Gastrocnemius medialis (tissue), 4 donors: ENCODE results near the gene ATP13A5. TPM values are rescaled to one million over a fixed set of nuclear protein-coding genes. Genes with fewer than 3 reads are reported as not detected.

Source experiments
- ATAC-seq, 2 donors: fragments of 150-250 bp; one replicate each; pipeline ENCODE4 v1.9.1; 2016
- DNase-seq, 2 donors: peaks; one replicate each; pipeline ENCODE4 v3.0.0-alpha.2; 2019
- H3K27ac ChIP-seq, 4 donors: fragments of 200-600 bp; sonication (generic); 1 replicate in 1 of 4; 2 replicates in 3 of 4; pipeline ENCODE4 v1.5.1; 2016 to 2018; ENCODE audit warnings: mild to moderate bottlenecking in 2 of 4, moderate library complexity in 1 of 4
- H3K27me3 ChIP-seq, 3 donors: fragments of 200-600 bp; sonication (generic) in 2 of 3; 1 replicate in 1 of 3; 2 replicates in 2 of 3; pipeline versions ENCODE4 v1.5.1 to v1.6.0; 2016 to 2019; ENCODE audit warnings: mild to moderate bottlenecking in 1 of 3, moderate library complexity in 1 of 3
- H3K36me3 ChIP-seq, 2 donors: fragments of 200-600 bp; sonication (generic) in 1 of 2; one replicate each; pipeline ENCODE4 v1.5.1; 2017 to 2018
- H3K4me1 ChIP-seq, 2 donors: fragments of 200-600 bp; sonication (generic) in 1 of 2; one replicate each; pipeline ENCODE4 v1.5.1; 2016 to 2017; ENCODE audit warnings: mild to moderate bottlenecking in 2 of 2
- H3K4me3 ChIP-seq, 4 donors: fragments of 200-600 bp; sonication (generic) in 3 of 4; 1 replicate in 1 of 4; 2 replicates in 3 of 4; pipeline ENCODE4 v1.5.1; 2016 to 2019; ENCODE audit warnings: mild to moderate bottlenecking in 2 of 4
- H3K9me3 ChIP-seq, 3 donors: fragments of 200-600 bp; sonication (generic) in 2 of 3; 1 replicate in 1 of 3; 2 replicates in 2 of 3; pipeline ENCODE4 v1.5.1; 2016 to 2019
- POLR2A ChIP-seq, 2 donors: fragments of 450-650 bp; IDR thresholded peaks; one replicate each; pipeline ENCODE4 v1.6.1; 2017; ENCODE audit warnings: antibody characterized with exemption in 2 of 2, mild to moderate bottlenecking in 2 of 2, moderate library complexity in 2 of 2
- in situ Hi-C, 4 donors: fragments of 200-750 bp; cut with MboI; loops; one replicate each; pipeline versions ENCODE4 v1.15.0 to v1.8.0; 2017; ENCODE audit warnings: low sequenced_read_pairs in 4 of 4
- intact Hi-C: fragments of 100-400 bp; cut with DNase I; formaldehyde crosslinking; loops from one replicate; pipeline ENCODE4 v1.15.1; 2023; ENCODE audit warnings: low total_unique reads
- total RNA-seq, 4 donors: library from RNA; depleted of rRNA; stranded (reverse); fragments of >200 nt; gene quantifications; one replicate each; pipeline versions ENCODE4 v1.1.0 to v1.2.3, GENCODE V29; 2016
- TF ChIP-seq, protein P1 (sequence below), 5 experiments: fragments of 450-650 bp in 3 of 5; fragments of 200-600 bp in 2 of 5; sonication (generic) in 2 of 5; IDR thresholded peaks in 4 of 5; conservative IDR thresholded peaks in 1 of 5; 1 replicate in 4 of 5; 2 replicates in 1 of 5; pipeline ENCODE4 v1.5.1; 2016 to 2019; ENCODE audit warnings: antibody characterized with exemption in 5 of 5, mild to moderate bottlenecking in 3 of 5, moderate library complexity in 3 of 5

The ATP13A5 gene
- total RNA-seq, 4 donors from 2014 or later = not detected

DNA sequence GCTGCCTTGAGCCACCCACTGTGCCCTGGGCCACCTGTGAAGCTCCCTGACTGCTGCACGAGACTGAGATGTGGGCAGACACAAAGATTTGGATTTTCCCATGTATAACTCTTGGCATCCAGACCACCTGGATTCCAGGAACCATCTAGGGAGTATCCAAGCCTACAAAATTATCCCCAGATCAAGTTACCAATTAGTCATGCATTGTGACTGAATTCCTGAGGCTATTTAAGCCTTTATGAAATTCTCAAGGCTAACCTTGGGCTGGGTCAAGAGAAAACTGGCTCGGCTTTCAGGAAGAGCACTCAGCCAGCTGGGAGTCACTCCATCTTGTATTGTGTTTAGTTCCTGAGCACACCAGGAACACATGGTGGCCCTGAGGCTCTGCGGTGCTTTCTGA is 13.3 kb upstream of the ATP13A5 start:
- ATAC-seq (no peak), DNase-seq (no peak)
- H3K9me3 ChIP-seq = no peaks in the 10 kb centered on the region
- in situ Hi-C loops (no loop called here), intact Hi-C loops (no loop called here)
- H3K27ac ChIP-seq = no peak overlapping the region
- no peak overlapping the region for H3K4me3 ChIP-seq
- H3K27me3 ChIP-seq = no peaks in the 10 kb centered on the region
- TF ChIP-seq POLR2A (IDR thresholded peaks at IDR 0.05) = no peak
- no peaks in the 10 kb centered on the region for H3K4me1 ChIP-seq
- H3K36me3 ChIP-seq = no peaks in the 10 kb centered on the region

DNA sequence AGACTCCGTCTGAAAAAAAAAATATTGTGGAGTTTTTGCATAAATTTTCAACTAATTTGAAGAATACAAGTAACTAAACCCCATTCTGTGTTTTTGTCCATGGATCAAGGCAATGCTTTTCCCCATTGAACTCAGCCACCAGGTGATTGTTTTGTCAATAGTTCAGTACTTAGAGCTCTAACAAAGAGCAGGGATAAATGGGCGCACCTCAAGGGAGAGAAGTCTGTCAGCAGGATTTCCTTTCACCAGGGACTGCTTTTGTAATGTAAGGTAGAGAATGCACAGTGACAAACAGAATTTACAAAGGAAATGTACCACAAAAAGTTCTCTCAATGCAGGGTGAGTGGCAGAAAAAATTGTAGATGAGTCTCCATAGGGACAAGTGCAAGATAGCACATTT is 10.8 kb upstream of the ATP13A5 start:
- H3K27ac ChIP-seq = no peak overlapping the region
- DNase-seq (no peak), ATAC-seq (no peak)
- H3K9me3 ChIP-seq = no peaks in the 10 kb centered on the region
- in situ Hi-C loops (no loop called here), intact Hi-C loops (no loop called here)
- no peaks in the 10 kb centered on the region for H3K4me1 ChIP-seq
- TF ChIP-seq, protein P1, sequence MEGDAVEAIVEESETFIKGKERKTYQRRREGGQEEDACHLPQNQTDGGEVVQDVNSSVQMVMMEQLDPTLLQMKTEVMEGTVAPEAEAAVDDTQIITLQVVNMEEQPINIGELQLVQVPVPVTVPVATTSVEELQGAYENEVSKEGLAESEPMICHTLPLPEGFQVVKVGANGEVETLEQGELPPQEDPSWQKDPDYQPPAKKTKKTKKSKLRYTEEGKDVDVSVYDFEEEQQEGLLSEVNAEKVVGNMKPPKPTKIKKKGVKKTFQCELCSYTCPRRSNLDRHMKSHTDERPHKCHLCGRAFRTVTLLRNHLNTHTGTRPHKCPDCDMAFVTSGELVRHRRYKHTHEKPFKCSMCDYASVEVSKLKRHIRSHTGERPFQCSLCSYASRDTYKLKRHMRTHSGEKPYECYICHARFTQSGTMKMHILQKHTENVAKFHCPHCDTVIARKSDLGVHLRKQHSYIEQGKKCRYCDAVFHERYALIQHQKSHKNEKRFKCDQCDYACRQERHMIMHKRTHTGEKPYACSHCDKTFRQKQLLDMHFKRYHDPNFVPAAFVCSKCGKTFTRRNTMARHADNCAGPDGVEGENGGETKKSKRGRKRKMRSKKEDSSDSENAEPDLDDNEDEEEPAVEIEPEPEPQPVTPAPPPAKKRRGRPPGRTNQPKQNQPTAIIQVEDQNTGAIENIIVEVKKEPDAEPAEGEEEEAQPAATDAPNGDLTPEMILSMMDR (IDR thresholded peaks at IDR 0.05 in 4 of 5, conservative IDR thresholded peaks at IDR 0.05 in 1 of 5) = no peak
- TF ChIP-seq POLR2A (IDR thresholded peaks at IDR 0.05) = no peak
- H3K4me3 ChIP-seq = no peak overlapping the region
- no peaks in the 10 kb centered on the region for H3K36me3 ChIP-seq
- no peaks in the 10 kb centered on the region for H3K27me3 ChIP-seq

DNA sequence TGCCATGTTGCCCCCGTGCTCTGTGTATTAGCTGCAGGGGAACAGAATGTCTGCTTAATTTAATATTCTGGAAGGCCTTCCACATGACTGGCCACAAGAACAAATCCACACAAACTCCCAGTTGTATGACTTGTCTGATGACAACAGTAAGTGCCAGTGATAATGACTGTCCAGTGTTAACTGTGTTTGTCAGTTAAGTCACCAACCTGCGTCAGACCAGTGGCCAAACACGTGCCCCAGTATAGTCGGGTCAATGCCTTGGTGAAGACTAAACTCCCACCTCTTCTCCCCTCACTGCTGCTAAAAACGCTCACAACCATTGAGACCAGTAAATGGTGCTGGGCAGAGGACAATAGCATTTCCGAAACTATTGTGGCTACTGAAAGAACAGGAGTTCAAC is 9.8 kb upstream of the ATP13A5 start:
- Histone ChIP-seq H3K9me3 (no peaks in the 10 kb centered on the region), H3K4me3 (no peak overlapping the region), H3K27me3 (no peaks in the 10 kb centered on the region), H3K4me1 (no peaks in the 10 kb centered on the region), H3K36me3 (no peaks in the 10 kb centered on the region), H3K27ac (no peak overlapping the region)
- in situ Hi-C loops = no loop called here
- TF ChIP-seq POLR2A (IDR thresholded peaks at IDR 0.05) = no peak
- TF ChIP-seq, protein P1 (IDR thresholded peaks at IDR 0.05 in 4 of 5, conservative IDR thresholded peaks at IDR 0.05 in 1 of 5) = no peak
- intact Hi-C loops = no loop called here
- DNase-seq (no peak), ATAC-seq (no peak)

DNA sequence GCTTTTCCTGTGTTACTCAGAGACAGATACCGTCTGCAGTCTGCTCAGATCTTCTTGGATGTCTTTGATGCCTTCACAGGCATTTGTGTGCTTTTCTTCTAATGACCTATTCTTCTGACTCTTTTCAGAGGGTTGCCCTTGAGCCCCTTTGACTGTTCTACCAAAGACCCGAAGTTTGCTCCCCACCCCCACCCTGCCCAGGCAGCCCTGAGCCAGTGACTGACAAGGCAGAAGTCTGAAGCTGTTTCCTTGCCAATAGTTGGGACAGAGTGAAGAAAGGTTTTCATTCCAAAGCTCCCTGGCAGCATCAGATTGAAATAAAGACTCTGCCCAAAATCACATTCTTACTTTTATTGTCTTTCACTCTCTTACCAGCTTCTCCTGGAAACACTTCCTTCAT is 9.0 kb upstream of the ATP13A5 start:
- TF ChIP-seq, protein P1 (IDR thresholded peaks at IDR 0.05 in 4 of 5, conservative IDR thresholded peaks at IDR 0.05 in 1 of 5) = no peak
- no peak for TF ChIP-seq POLR2A (IDR thresholded peaks at IDR 0.05)
- Histone ChIP-seq H3K27ac (no peak overlapping the region), H3K4me3 (no peak overlapping the region), H3K36me3 (no peaks in the 10 kb centered on the region), H3K4me1 (no peaks in the 10 kb centered on the region), H3K27me3 (no peaks in the 10 kb centered on the region), H3K9me3 (no peaks in the 10 kb centered on the region)
- intact Hi-C loops = no loop called here
- in situ Hi-C loops = no loop called here
- ATAC-seq (no peak), DNase-seq (no peak)

DNA sequence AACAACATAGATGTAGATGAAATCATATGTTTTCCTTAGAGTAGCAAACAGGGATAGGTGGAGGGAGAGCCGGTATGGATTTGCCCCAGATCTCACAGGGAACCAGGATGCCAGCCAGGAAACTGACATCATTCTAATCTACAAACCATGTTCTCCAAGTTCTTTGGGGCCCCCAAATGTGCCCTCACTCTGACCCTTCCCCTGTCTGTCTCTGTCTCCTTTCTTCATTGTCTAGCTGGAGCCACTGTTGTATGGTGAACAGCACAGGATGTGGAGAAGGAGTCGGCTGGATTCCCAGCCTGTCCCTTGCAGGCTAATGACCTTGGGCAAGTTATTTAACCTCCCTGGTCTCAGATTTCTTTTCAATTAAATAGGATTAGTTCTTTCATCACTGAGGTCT is 962 bp downstream of the ATP13A5 start:
- H3K4me3 ChIP-seq = no peak overlapping the region
- in situ Hi-C loops (no loop called here), intact Hi-C loops (no loop called here)
- ATAC-seq (no peak), DNase-seq (no peak)
- TF ChIP-seq, protein P1 (IDR thresholded peaks at IDR 0.05 in 4 of 5, conservative IDR thresholded peaks at IDR 0.05 in 1 of 5) = no peak
- no peak for TF ChIP-seq POLR2A (IDR thresholded peaks at IDR 0.05)
- H3K27me3 ChIP-seq = no peaks in the 10 kb centered on the region
- H3K36me3 ChIP-seq = no peaks in the 10 kb centered on the region
- no peaks in the 10 kb centered on the region for H3K9me3 ChIP-seq
- no peaks in the 10 kb centered on the region for H3K4me1 ChIP-seq
- H3K27ac ChIP-seq = no peak overlapping the region
